Psoas muscle (tissue), 8 donors: ENCODE measurements around the gene RFWD3. TPM values are rescaled to one million over a fixed set of nuclear protein-coding genes. Genes with fewer than 3 reads are reported as not detected.

Experiments
- ATAC-seq, 4 donors: fragments of 200-7000 bp; cut with Tn5 transposase; one replicate each; pipeline ENCODE4 v1.9.1; 2020; ENCODE audit warnings: moderate library complexity in 3 of 4, mild to moderate bottlenecking in 2 of 4
- DNase-seq, 2 donors: peaks; one replicate each; pipeline ENCODE4 v3.0.0-alpha.2; 2020
- H3K27ac ChIP-seq: fragments of 200-600 bp; one replicate; pipeline ENCODE4 v1.8.0; 2022
- H3K27me3 ChIP-seq, 3 donors: fragments of 200-600 bp in 1 of 3; one replicate each; pipeline versions ENCODE4 v1.6.1 to v1.8.0; 2013 to 2022; ENCODE audit warnings: low read length in 2 of 3, mild to moderate bottlenecking in 2 of 3, moderate library complexity in 1 of 3; ENCODE audit not compliant: insufficient read depth in 3 of 3
- H3K36me3 ChIP-seq, 2 donors: fragments of 200-600 bp in 1 of 2; one replicate each; pipeline versions ENCODE4 v1.6.1 to v1.8.0; 2013 to 2022; ENCODE audit warnings: low read depth in 1 of 2, mild to moderate bottlenecking in 1 of 2, moderate library complexity in 1 of 2; ENCODE audit not compliant: insufficient read depth in 1 of 2
- H3K4me1 ChIP-seq: fragments of 200-600 bp; one replicate; pipeline ENCODE4 v1.8.0; 2022
- H3K4me3 ChIP-seq: fragments of 200-600 bp; one replicate; pipeline ENCODE4 v1.8.0; 2022; ENCODE audit warnings: mild to moderate bottlenecking
- H3K9me3 ChIP-seq: fragments of 200-600 bp; one replicate; pipeline ENCODE4 v1.8.0; 2022
- WGBS, 3 donors: extraction: QIAGEN DNeasy Blood & Tissue Kit; methylation state at CpG; one replicate each; pipeline versions ENCODE4 v1.1.6 to v1.1.7; 2013; 5-methylcytosine and 5-hydroxymethylcytosine counted together
- intact Hi-C, 2 donors: fragments of 100-400 bp; cut with DNase I; formaldehyde crosslinking; loops; one replicate each; pipeline versions ENCODE4 v1.11.0 to v1.14.2; 2022
- polyA plus RNA-seq, 3 donors: library from polyadenylated mRNA; stranded (reverse); fragments of 200-250 nt; gene quantifications; one replicate each; pipeline ENCODE4 v1.2.3, GENCODE V29; 2013
- total RNA-seq, 4 donors: library from RNA; stranded (reverse); fragmentation: NEBNext Ultra II Directional in 2 of 4; extraction: Animal tissue kit (Norgen Biotek cat#: 25700) in 2 of 4; gene quantifications; one replicate each; pipeline versions ENCODE4 v1.2.1 to v1.2.4, GENCODE V29; 2021 to 2023
- TF ChIP-seq, protein P1 (sequence below): fragments of 200-600 bp; IDR thresholded peaks from one replicate; pipeline ENCODE4 v1.8.0; 2022; ENCODE audit warnings: antibody characterized with exemption
- donor health status: healthy with polysubstance abuse.
- donor health status: DM: no; HTN: no; CAD: no; lungs with moderate emphysema.
- donor health status: Bipolar disorder and iron deficiency.
- donor health status: healthy.
- donor health status: DM: yes; HTN: yes; CAD: no.
- donor health status: DM: no; HTN: no; CAD: no.
- donor health status: DM: no; HTN: no; CAD: no.
- donor health status: DM: yes; HTN: yes; CAD: no.

The RFWD3 gene
- total and polyA plus RNA-seq, 7 donors, result 2.6 to 8.2 (median 4.0) TPM

DNA sequence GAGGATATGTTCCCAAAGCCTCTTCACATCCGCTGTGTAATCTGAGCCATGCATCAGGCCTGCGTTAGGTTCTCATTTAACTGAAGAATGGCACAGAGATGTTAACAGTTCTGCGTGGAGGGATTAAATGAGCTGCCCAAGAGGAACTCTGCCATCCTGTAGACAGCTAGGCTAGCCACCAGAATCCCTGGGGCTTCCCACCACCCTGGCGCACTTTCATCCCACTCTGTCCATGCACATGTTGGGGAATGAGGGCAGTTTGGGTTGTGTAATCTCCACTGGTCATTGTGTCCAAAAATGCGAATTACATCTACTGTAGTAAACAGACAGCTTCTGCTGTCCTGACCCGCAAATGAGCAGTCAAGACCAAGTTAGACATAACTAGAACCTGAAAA, 58.7 kb downstream of the RFWD3 start:
- H3K9me3 ChIP-seq, result no peaks in the 10 kb centered on the region
- peak overlapping the region; percentile 75 for H3K4me3 ChIP-seq
- H3K4me1 ChIP-seq, result peaks cover 45% of the 10 kb centered on the region
- intact Hi-C loops, result loop anchor here in 1 of 2 donors (5.0 to 10.0 kb wide), 2 partner anchors 57 to 311 kb away; partner anchors contain the start of genes PSMD7 and RFWD3
- H3K27me3 ChIP-seq, result no peaks in the 10 kb centered on the region
- no peaks in the 10 kb centered on the region for H3K36me3 ChIP-seq
- H3K27ac ChIP-seq, result peak overlapping the region; percentile 93
- DNase-seq (peak in 1 of 2 donors; percentile 52), ATAC-seq (peak; percentile 26 to 48 (median 30))
- TF ChIP-seq, protein P1, sequence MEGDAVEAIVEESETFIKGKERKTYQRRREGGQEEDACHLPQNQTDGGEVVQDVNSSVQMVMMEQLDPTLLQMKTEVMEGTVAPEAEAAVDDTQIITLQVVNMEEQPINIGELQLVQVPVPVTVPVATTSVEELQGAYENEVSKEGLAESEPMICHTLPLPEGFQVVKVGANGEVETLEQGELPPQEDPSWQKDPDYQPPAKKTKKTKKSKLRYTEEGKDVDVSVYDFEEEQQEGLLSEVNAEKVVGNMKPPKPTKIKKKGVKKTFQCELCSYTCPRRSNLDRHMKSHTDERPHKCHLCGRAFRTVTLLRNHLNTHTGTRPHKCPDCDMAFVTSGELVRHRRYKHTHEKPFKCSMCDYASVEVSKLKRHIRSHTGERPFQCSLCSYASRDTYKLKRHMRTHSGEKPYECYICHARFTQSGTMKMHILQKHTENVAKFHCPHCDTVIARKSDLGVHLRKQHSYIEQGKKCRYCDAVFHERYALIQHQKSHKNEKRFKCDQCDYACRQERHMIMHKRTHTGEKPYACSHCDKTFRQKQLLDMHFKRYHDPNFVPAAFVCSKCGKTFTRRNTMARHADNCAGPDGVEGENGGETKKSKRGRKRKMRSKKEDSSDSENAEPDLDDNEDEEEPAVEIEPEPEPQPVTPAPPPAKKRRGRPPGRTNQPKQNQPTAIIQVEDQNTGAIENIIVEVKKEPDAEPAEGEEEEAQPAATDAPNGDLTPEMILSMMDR, result no peak
- 46 to 59% (median 58%) methylated on average over 6 of the region's 6 CpGs for WGBS, 3 donors

DNA sequence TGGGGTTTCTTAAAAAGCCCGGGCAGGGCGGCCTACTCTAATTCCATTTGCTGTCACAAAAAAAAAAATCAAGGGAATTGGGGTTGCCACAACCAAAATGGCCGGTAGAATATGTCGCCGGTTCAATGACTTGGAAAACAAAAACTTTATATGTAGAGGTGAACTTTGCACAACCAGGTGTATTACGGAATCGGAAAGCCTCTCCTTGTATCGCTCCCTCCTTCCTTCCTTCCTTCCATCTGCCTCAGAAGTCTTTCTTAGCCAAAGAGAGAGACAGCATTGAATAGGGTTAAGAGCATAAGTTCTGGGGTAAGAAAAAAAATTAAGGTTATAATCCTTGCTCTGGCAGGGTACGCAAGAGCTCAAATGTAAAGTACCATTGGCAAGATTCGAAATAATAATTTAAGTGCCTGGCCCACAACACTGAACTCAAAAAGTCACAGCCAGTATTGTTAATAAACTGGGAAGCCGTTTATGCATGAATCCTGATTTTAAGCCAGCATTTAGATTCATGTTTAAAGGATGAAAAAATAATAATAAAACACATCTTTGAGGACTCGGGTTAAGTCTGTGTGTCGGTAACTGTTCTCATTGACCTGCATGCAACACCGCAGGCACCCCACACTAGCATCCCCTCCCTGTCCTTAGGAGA, 59.2 kb downstream of the RFWD3 start:
- no peaks in the 10 kb centered on the region for H3K36me3 ChIP-seq
- TF ChIP-seq, protein P1, result no peak
- peak overlapping the region; percentile 75 for H3K4me3 ChIP-seq
- H3K27me3 ChIP-seq, result no peaks in the 10 kb centered on the region
- 6 to 12% (median 7%) methylated on average over 14 of the region's 14 CpGs for WGBS, 3 donors
- H3K27ac ChIP-seq, result peak overlapping the region; percentile 93
- ATAC-seq (peak; percentile 58 to 68 (median 65)), DNase-seq (no peak)
- peaks cover 40% of the 10 kb centered on the region for H3K4me1 ChIP-seq
- no peaks in the 10 kb centered on the region for H3K9me3 ChIP-seq
- intact Hi-C loops, result loop anchor here in 1 of 2 donors (5.0 to 10.0 kb wide), 2 partner anchors 57 to 310 kb away; partner anchors contain the start of genes PSMD7 and RFWD3

DNA sequence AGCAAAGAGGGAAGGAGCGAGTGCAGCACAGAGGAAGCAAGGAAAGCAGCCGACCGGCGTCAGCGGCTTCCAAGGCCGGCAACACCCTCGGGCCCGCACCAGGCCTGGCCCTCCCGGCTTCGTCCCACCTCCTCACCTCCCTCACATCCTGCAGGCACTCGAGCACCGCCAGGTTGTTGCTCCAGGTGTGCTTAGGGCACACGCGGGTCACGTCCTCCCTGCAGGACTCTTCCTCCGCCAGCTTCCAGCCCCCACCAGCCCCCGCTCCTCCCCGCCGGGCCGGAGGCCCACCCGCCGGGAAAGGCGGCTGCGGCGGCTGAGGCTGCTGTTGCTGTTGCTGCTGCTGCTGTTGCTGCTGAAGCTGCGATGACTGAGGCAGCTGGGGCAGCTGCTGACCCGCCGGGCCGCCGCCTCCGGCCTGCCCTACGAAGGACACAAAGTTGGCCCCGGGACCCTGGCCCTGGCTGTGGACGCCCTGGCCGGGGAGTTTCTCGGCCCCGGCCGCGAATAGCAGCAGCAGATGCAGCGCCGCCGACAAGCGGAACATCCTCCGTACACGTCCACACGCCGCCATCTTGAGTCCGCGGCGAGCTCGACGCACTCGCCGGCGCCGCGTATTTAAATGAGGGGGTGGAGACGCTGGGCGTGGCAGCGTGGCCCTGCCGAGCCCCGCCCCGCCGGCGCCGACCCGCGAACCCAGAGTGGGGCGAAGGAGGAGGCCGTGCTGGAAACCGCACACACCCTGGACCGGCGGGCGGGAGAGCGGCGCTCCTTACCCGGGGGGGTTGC, 60.0 kb downstream of the RFWD3 start, which contains the start of gene GLG1:
GLG1 (minus strand) TSS at position 594 of the 789 bp plus-strand sequence; CDS start at position 574, 20 bp downstream.
- intact Hi-C loops, result loop anchor here in 1 of 2 donors (5.0 to 10.0 kb wide), 2 partner anchors 58 to 309 kb away; partner anchors contain the start of genes PSMD7 and RFWD3
- WGBS, 3 donors, result 0 to 1% (median 0%) methylated on average over 72 to 77 of the region's 77 CpGs
- Histone ChIP-seq H3K4me3 (peak within 1 kb of the TSS; percentile 75), H3K27ac (peak within 1 kb of the TSS; percentile 93), H3K27me3 (no peaks in the 10 kb centered on the region), H3K4me1 (peaks cover 44% of the 10 kb centered on the region), H3K9me3 (no peaks in the 10 kb centered on the region), H3K36me3 (no peaks in the 10 kb centered on the region)
- ATAC-seq (peak; percentile 95 to 97 (median 96)), DNase-seq (peak; percentile 92 to 96)
- TF ChIP-seq, protein P1, result no peak

DNA sequence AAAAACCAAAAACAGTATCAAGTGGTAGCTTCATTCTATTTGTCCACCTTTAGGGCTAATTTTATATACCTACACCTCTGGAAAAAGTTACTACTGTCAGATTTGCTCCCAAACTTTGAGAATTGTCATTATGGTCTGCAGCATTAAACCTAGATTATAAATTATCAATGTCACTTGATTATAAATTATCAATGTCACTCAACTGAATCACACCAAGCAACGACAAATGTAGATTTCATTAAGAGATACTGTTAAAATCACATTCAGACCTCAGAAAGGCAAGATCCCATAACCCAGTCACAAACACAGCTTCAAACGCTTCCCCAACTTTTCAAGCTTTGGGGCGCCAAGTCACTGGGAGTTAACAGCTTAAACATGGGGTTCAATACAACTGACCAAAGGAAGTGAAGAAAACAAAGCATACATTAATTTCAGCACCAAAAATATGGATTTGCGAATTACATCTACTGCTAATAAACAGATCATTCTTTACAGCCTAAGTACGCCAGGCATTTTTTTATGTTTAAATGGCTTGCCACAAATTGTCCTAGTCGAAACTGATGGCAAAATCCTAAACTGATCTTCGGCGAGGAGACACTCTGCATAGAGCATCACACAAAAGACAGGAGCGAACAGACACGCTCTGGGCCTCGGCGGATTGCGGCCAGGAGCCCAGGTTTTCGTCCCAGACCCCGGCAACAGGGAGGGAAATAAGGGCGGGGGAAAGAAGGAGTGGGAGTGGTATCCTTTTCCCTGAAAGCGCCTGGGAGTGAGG, 60.7 kb downstream of the RFWD3 start:
- Histone ChIP-seq H3K27ac (peak overlapping the region; percentile 93), H3K27me3 (no peaks in the 10 kb centered on the region), H3K4me3 (peak overlapping the region; percentile 75), H3K36me3 (no peaks in the 10 kb centered on the region), H3K9me3 (no peaks in the 10 kb centered on the region), H3K4me1 (peaks cover 51% of the 10 kb centered on the region)
- ATAC-seq (peak in 3 of 4 donors; percentile 4 to 28 (median 22)), DNase-seq (no peak)
- WGBS, 3 donors, result 2 to 3% (median 3%) methylated on average over 15 to 17 of the region's 17 CpGs
- TF ChIP-seq, protein P1, result no peak
- intact Hi-C loops, result loop anchor here in 1 of 2 donors (5.0 to 10.0 kb wide), 2 partner anchors 59 to 309 kb away; partner anchors contain the start of genes PSMD7 and RFWD3
